Body of pancreas (tissue), 4 donors: Measurements from ENCODE around the gene C5. TPM values are rescaled to one million over a fixed set of nuclear protein-coding genes. Genes with fewer than 3 reads are reported as not detected.

Source experiments
- ATAC-seq: fragments of 150-250 bp; one replicate; pipeline ENCODE4 v1.9.1; 2016
- DNase-seq, 4 donors: peaks; one replicate each; pipeline ENCODE4 v3.0.0-alpha.2; 2019
- H3K27ac ChIP-seq, 4 donors: fragments of 200-600 bp; sonication (generic); 1 replicate in 3 of 4; 2 replicates in 1 of 4; pipeline versions ENCODE4 v1.5.1 to v1.6.1; 2016 to 2019; ENCODE audit warnings: mild to moderate bottlenecking in 1 of 4, mixed read lengths in 1 of 4, moderate library complexity in 1 of 4
- H3K27me3 ChIP-seq, 2 donors: fragments of 200-600 bp; sonication (generic); one replicate each; pipeline ENCODE4 v1.6.0; 2016; ENCODE audit warnings: mild to moderate bottlenecking in 1 of 2
- H3K36me3 ChIP-seq, 2 donors: fragments of 200-600 bp; sonication (generic); replicated peaks in 1 of 2; 2 replicates each; pipeline ENCODE4 v1.5.1; 2016; ENCODE audit warnings: low read depth in 2 of 2; ENCODE audit not compliant: insufficient read depth in 1 of 2
- H3K4me1 ChIP-seq: fragments of 200-600 bp; sonication (generic); one replicate; pipeline ENCODE4 v1.6.0; 2016
- H3K4me3 ChIP-seq, 2 donors: fragments of 200-600 bp; sonication (generic); 1 replicate in 1 of 2; 2 replicates in 1 of 2; pipeline ENCODE4 v1.5.1; 2016 to 2019
- H3K9me3 ChIP-seq, 3 donors: fragments of 200-600 bp; sonication (generic); 1 replicate in 2 of 3; 2 replicates in 1 of 3; pipeline ENCODE4 v1.5.1; 2016
- POLR2A ChIP-seq, 3 donors: fragments of 450-650 bp; IDR thresholded peaks; one replicate each; pipeline ENCODE4 v1.6.1; 2016; ENCODE audit warnings: antibody characterized with exemption in 3 of 3, mild to moderate bottlenecking in 2 of 3
- WGBS, 2 donors: methylation state at CpG; one replicate each; pipeline ENCODE4 v1.1.5; 2017; 5-methylcytosine and 5-hydroxymethylcytosine counted together
- intact Hi-C: fragments of 100-400 bp; cut with DNase I; formaldehyde crosslinking; loops from one replicate; pipeline ENCODE4 v1.15.1; 2023
- total RNA-seq, 2 donors: library from RNA; depleted of rRNA; stranded (reverse); fragments of >200 nt; gene quantifications; one replicate each; pipeline ENCODE4 v1.1.0, GENCODE V29; 2016
- TF ChIP-seq, protein P1 (sequence below), 7 experiments: fragments of 450-650 bp in 4 of 7; fragments of 200-600 bp in 3 of 7; sonication (generic) in 3 of 7; IDR thresholded peaks; one replicate each; pipeline ENCODE4 v1.5.1; 2016 to 2019; ENCODE audit warnings: antibody characterized with exemption in 7 of 7

Gene C5
- total RNA-seq, 2 donors from 2014 or later = 7.3 to 16.1 TPM

DNA sequence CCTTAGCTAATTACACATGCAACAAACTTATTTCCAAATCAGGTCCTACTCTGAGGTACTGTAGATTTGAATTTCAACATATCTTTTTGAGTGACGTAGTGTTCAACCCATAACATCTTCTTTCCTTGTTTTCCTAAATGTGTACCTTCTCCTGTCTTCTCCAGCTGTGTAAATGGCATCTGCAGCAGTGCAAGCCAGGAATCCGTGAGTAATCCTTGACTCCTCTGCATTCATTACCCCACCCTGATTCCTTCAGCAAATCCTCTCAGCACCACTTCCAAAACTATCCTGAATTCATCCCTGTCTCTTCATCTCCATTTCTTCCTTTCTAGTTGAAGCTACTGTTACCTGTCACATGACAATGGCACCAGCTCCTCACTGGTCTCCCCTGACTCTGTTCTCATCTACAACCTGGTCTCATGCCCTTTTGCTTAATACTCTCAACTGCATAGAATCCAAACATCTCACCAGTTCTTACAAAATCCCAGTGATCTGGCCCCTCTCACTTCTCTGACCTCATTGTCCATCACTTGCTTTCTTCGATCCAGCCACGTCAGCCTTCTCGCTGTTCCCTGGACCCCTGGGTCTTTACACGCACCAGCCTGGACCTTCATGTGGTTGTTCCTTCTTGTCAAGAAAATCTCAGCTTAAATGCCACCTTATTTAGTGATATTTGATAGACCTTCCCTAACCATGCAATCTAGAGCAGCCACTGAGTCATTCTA is 108.9 kb downstream of the C5 start:
- no peak overlapping the region for H3K4me3 ChIP-seq
- H3K9me3 ChIP-seq = no peaks in the 10 kb centered on the region
- intact Hi-C loops = no loop called here
- H3K27me3 ChIP-seq = no peaks in the 10 kb centered on the region
- no peak for DNase-seq
- TF ChIP-seq, protein P1, sequence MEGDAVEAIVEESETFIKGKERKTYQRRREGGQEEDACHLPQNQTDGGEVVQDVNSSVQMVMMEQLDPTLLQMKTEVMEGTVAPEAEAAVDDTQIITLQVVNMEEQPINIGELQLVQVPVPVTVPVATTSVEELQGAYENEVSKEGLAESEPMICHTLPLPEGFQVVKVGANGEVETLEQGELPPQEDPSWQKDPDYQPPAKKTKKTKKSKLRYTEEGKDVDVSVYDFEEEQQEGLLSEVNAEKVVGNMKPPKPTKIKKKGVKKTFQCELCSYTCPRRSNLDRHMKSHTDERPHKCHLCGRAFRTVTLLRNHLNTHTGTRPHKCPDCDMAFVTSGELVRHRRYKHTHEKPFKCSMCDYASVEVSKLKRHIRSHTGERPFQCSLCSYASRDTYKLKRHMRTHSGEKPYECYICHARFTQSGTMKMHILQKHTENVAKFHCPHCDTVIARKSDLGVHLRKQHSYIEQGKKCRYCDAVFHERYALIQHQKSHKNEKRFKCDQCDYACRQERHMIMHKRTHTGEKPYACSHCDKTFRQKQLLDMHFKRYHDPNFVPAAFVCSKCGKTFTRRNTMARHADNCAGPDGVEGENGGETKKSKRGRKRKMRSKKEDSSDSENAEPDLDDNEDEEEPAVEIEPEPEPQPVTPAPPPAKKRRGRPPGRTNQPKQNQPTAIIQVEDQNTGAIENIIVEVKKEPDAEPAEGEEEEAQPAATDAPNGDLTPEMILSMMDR (IDR thresholded peaks at IDR 0.05) = no peak
- no peak for TF ChIP-seq POLR2A (IDR thresholded peaks at IDR 0.05)
- peaks cover 25% of the 10 kb centered on the region for H3K4me1 ChIP-seq
- H3K27ac ChIP-seq = peak overlapping the region in 1 of 4 donors; percentile 30
- H3K36me3 ChIP-seq = no peaks in the 10 kb centered on the region
- no peak for ATAC-seq
- 82% methylated on average over 6 of the region's 6 CpGs for WGBS, 2 donors

DNA sequence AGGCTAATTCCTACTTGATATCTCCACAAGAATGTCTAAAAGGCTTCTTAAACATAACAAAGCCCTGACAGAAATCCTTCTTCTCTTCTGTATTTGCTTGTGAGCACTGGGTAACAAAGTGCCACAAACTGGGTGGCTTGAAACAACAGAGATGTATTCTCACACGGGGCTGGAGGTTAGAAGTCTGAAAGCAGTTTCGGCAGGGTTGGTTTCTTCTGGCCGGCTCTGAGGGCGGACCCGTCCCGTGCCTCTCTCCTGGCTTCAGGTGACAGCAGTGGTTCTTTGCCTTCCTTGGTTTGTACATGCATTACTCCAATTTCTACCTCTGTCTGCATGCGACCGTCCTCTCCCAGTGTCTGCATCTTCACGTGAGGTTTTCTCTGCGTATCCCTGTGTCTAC is 109.5 kb downstream of the C5 start:
- Histone ChIP-seq H3K9me3 (no peaks in the 10 kb centered on the region), H3K36me3 (no peaks in the 10 kb centered on the region), H3K4me3 (no peak overlapping the region), H3K4me1 (peaks cover 32% of the 10 kb centered on the region), H3K27ac (no peak overlapping the region), H3K27me3 (no peaks in the 10 kb centered on the region)
- no peak for TF ChIP-seq POLR2A (IDR thresholded peaks at IDR 0.05)
- TF ChIP-seq, protein P1 (IDR thresholded peaks at IDR 0.05) = no peak
- 84 to 89% methylated on average over 10 of the region's 10 CpGs for WGBS, 2 donors
- intact Hi-C loops = no loop called here
- DNase-seq = no peak
- no peak for ATAC-seq

DNA sequence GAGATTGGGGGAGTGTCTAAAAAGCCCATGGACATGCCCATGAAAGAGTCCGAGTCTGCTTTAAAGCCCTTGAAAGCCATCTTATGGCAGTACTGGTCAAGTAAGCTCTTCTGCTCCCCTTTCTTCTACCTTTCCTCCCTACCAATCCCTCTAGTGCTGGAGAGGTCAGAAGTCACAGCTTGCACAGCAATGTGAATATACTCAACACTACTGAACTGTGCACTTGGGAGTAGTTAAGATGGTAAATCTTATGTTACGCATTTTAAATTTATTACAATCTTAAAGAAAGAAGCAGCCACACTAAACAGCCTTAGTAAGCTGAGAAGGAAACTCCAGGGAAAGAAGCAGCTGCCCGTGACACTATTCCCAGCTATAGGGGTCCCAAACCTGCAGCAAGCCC is 111.2 kb downstream of the C5 start:
- WGBS, 2 donors = 87 to 89% methylated on average over 3 of the region's 3 CpGs
- DNase-seq = no peak
- Histone ChIP-seq H3K36me3 (no peaks in the 10 kb centered on the region), H3K4me1 (peaks cover 44% of the 10 kb centered on the region), H3K9me3 (no peaks in the 10 kb centered on the region), H3K27ac (no peak overlapping the region), H3K4me3 (no peak overlapping the region), H3K27me3 (no peaks in the 10 kb centered on the region)
- intact Hi-C loops = no loop called here
- no peak for ATAC-seq
- TF ChIP-seq POLR2A (IDR thresholded peaks at IDR 0.05) = no peak
- TF ChIP-seq, protein P1 (IDR thresholded peaks at IDR 0.05) = no peak

- DNase-seq (no peak), ATAC-seq (no peak)
- Histone ChIP-seq H3K36me3 (no peaks in the 10 kb centered on the region), H3K27me3 (no peaks in the 10 kb centered on the region), H3K4me1 (peaks cover 39% of the 10 kb centered on the region), H3K9me3 (no peaks in the 10 kb centered on the region), H3K4me3 (no peak overlapping the region), H3K27ac (no peak overlapping the region)
- intact Hi-C loops = no loop called here
- TF ChIP-seq, protein P1 (IDR thresholded peaks at IDR 0.05) = no peak
- TF ChIP-seq POLR2A (IDR thresholded peaks at IDR 0.05) = no peak
- WGBS, 2 donors = 39 to 57% methylated on average over 1 of the region's 1 CpG
Measured at GRCh38 chr9:120937596-120937995, 112.5 kb downstream of the C5 start.

- intact Hi-C loops = no loop called here
- DNase-seq (no peak), ATAC-seq (no peak)
- Histone ChIP-seq H3K9me3 (no peaks in the 10 kb centered on the region), H3K4me1 (peaks cover 35% of the 10 kb centered on the region), H3K27me3 (no peaks in the 10 kb centered on the region), H3K4me3 (no peak overlapping the region), H3K27ac (no peak overlapping the region), H3K36me3 (no peaks in the 10 kb centered on the region)
- 62 to 76% methylated on average over 1 of the region's 1 CpG for WGBS, 2 donors
- TF ChIP-seq, protein P1 (IDR thresholded peaks at IDR 0.05) = no peak
- TF ChIP-seq POLR2A (IDR thresholded peaks at IDR 0.05) = no peak
Measured at GRCh38 chr9:120937127-120937526, 112.9 kb downstream of the C5 start.
